B cell (primary cell): ENCODE measurements around the gene HEG1. TPM values are rescaled to one million over a fixed set of nuclear protein-coding genes. Genes with fewer than 3 reads are reported as not detected.

ENCODE experiments used
- ATAC-seq: fragments of 200-7000 bp; cut with Tn5 transposase; one replicate; pipeline ENCODE4 v1.10.0; 2021; ENCODE audit warnings: low read depth, mild to moderate bottlenecking, moderate number of reproducible peaks, moderate library complexity
- CTCF ChIA-PET: fragments of 350-600 bp; sonication (Branson Sonifier 250); formaldehyde crosslinking; loops from one replicate; lab custom pipeline; 2021; ENCODE audit warnings: antibody characterized with exemption, inconsistent platforms; lab: Charles Lee
- POLR2A ChIA-PET: fragments of 350-600 bp; sonication (Branson Sonifier 250); formaldehyde crosslinking; loops from one replicate; lab custom pipeline; 2021; ENCODE audit warnings: antibody characterized with exemption; lab: Charles Lee
- DNase-seq: peaks from one replicate; pipeline ENCODE4 v3.0.0; 2013
- H2AFZ ChIP-seq: 2 replicates; pipeline ENCODE4 v1.6.1; 2012; ENCODE audit warnings: mild to moderate bottlenecking, low read depth, low read length; ENCODE audit not compliant: insufficient read depth, poor library complexity, severe bottlenecking
- H3K27ac ChIP-seq, 2 donors: 1 replicate in 1 of 2; 2 replicates in 1 of 2; pipeline ENCODE4 v1.5.1; 2012 to 2013; ENCODE audit warnings: low read length in 2 of 2, mild to moderate bottlenecking in 2 of 2, moderate library complexity in 1 of 2
- H3K27me3 ChIP-seq, 4 experiments: fragments of 200-600 bp in 1 of 4; sonication (generic) in 1 of 4; replicated peaks in 1 of 4; 1 replicate in 2 of 4; 2 replicates in 2 of 4; pipeline versions ENCODE4 v1.6.1 to v1.7.0; 2013 to 2016; ENCODE audit warnings: low read length in 3 of 4, mild to moderate bottlenecking in 2 of 4, mixed read lengths in 1 of 4, moderate library complexity in 1 of 4; ENCODE audit not compliant: insufficient read depth in 4 of 4, control insufficient read depth in 3 of 4; ENCODE audit errors: control extremely low read depth in 1 of 4
- H3K36me3 ChIP-seq, 2 experiments: replicated peaks in 1 of 2; 1 replicate in 1 of 2; 2 replicates in 1 of 2; pipeline versions ENCODE4 v1.6.1 to v1.7.1; 2013; ENCODE audit warnings: low read length in 1 of 2; ENCODE audit not compliant: insufficient read depth in 2 of 2, control insufficient read depth in 1 of 2; ENCODE audit errors: control extremely low read depth in 1 of 2, extremely low read depth in 1 of 2
- H3K4me1 ChIP-seq, 2 donors: fragments of 200-600 bp in 1 of 2; sonication (generic) in 1 of 2; 1 replicate in 1 of 2; 2 replicates in 1 of 2; pipeline versions ENCODE4 v1.5.1 to v1.6.1; 2013 to 2017; ENCODE audit warnings: low read length in 2 of 2; ENCODE audit not compliant: control insufficient read depth in 2 of 2, insufficient read depth in 2 of 2
- H3K4me2 ChIP-seq: replicated peaks from 2 replicates; pipeline ENCODE3; 2012; ENCODE audit warnings: mild to moderate bottlenecking, low read depth, low read length; ENCODE audit not compliant: poor library complexity, severe bottlenecking
- H3K4me3 ChIP-seq, 5 experiments: fragments of 200-600 bp in 1 of 5; sonication (generic) in 1 of 5; 1 replicate in 3 of 5; 2 replicates in 2 of 5; pipeline versions ENCODE4 v1.5.1 to v1.7.0; 2011 to 2016; ENCODE audit warnings: low read length in 4 of 5, mild to moderate bottlenecking in 4 of 5, low read depth in 2 of 5, control low read depth in 1 of 5, moderate library complexity in 1 of 5; ENCODE audit not compliant: insufficient read depth in 1 of 5; ENCODE audit errors: control extremely low read depth in 1 of 5, extremely low read depth in 1 of 5
- H3K79me2 ChIP-seq: fragments of 200-600 bp; sonication (generic); one replicate; pipeline ENCODE4 v1.6.0; 2016; ENCODE audit warnings: low read length; ENCODE audit not compliant: control insufficient read depth, insufficient read depth
- H3K9ac ChIP-seq: fragments of 200-600 bp; sonication (generic); 2 replicates; pipeline ENCODE4 v1.6.1; 2017; ENCODE audit warnings: mild to moderate bottlenecking, low read length, moderate library complexity
- H3K9me3 ChIP-seq, 3 donors: one replicate each; pipeline versions ENCODE4 v1.6.1 to v1.7.1; 2013; ENCODE audit warnings: low read length in 2 of 3; ENCODE audit not compliant: control insufficient read depth in 2 of 3, insufficient read depth in 1 of 3; ENCODE audit errors: control extremely low read depth in 1 of 3
- H4K20me1 ChIP-seq: 2 replicates; pipeline ENCODE4 v1.6.0; 2012; ENCODE audit warnings: mild to moderate bottlenecking, low read length; ENCODE audit not compliant: insufficient read depth, control insufficient read depth, poor library complexity, severe bottlenecking
- H3K27ac Mint-ChIP-seq: one replicate; pipeline ENCODE4 v1.8.0; 2021; ENCODE audit warnings: mixed read lengths
- H3K27me3 Mint-ChIP-seq: one replicate; pipeline ENCODE4 v1.8.0; 2021; ENCODE audit warnings: mixed read lengths
- H3K4me1 Mint-ChIP-seq: one replicate; pipeline ENCODE4 v1.8.0; 2021; ENCODE audit warnings: mixed read lengths
- H3K4me3 Mint-ChIP-seq: one replicate; pipeline ENCODE4 v1.8.0; 2021; ENCODE audit warnings: mixed read lengths
- H3K9me3 Mint-ChIP-seq: one replicate; pipeline ENCODE4 v1.8.0; 2022; ENCODE audit warnings: mixed read lengths; ENCODE audit not compliant: insufficient read depth
- EZH2 ChIP-seq: IDR thresholded peaks from 2 replicates; pipeline ENCODE4 v1.6.1; 2012; ENCODE audit warnings: borderline replicate concordance, low read depth, mild to moderate bottlenecking, moderate library complexity, low read length; ENCODE audit not compliant: insufficient read depth, poor library complexity, severe bottlenecking
- WGBS: methylation state at CpG from one replicate; pipeline ENCODE4 v1.1.5; 2013; ENCODE audit warnings: missing lambda C conversion rate; ENCODE audit not compliant: insufficient coverage; 5-methylcytosine and 5-hydroxymethylcytosine counted together
- intact Hi-C: fragments of 100-400 bp; cut with micrococcal nuclease; formaldehyde crosslinking; loops from one replicate; pipeline ENCODE4 v1.10.0; 2022
- polyA plus RNA-seq: library from polyadenylated mRNA; depleted of rRNA; stranded (reverse); fragments of >200 nt; gene quantifications from 2 replicates; pipeline ENCODE4 v1.2.3, GENCODE V29; 2012
- total RNA-seq, 2 donors: library from RNA; stranded (reverse); fragments of 120-200 nt in 1 of 2; gene quantifications; 1 replicate in 1 of 2; 2 replicates in 1 of 2; pipeline versions ENCODE4 v1.2.3 to v1.2.4, GENCODE V29; 2013 to 2022
- TF ChIP-seq, protein P1 (sequence below): fragments of 200-600 bp; IDR thresholded peaks from one replicate; pipeline ENCODE4 v1.8.0; 2022; ENCODE audit warnings: antibody characterized with exemption, mild to moderate bottlenecking

The HEG1 gene
- total and polyA plus RNA-seq, 2 donors (not counting 1 experiment from before 2014, with no cell fraction given), result 5.1 to 9.2 TPM

- Histone ChIP-seq H3K27ac (peak overlapping the region; percentile 11 to 39), H3K79me2 (peaks cover 4% of the 10 kb centered on the region), H3K4me3 (peak overlapping the region; percentile 47 to 83 (median 69)), H3K36me3 (no peaks in the 10 kb centered on the region), H2AFZ (peak overlapping the region; percentile 75), H3K9me3 (no peaks in the 10 kb centered on the region), H3K4me1 (peaks cover 31 to 45% of the 10 kb centered on the region in 2 donors), H4K20me1 (no peaks in the 10 kb centered on the region), H3K9ac (peak overlapping the region; percentile 70), H3K27me3 (peaks cover 0 to 6% (median 0%) of the 10 kb centered on the region in 4 experiments), H3K4me2 (peak overlapping the region; percentile 86)
- intact Hi-C loops, result loop anchor here (2.0 to 10.0 kb wide), 3 partner anchors 92 to 539 kb away; partner anchors contain the start of genes OSBPL11 and ZNF148
- no peak for DNase-seq
- no peak for TF ChIP-seq EZH2
- TF ChIP-seq, protein P1, sequence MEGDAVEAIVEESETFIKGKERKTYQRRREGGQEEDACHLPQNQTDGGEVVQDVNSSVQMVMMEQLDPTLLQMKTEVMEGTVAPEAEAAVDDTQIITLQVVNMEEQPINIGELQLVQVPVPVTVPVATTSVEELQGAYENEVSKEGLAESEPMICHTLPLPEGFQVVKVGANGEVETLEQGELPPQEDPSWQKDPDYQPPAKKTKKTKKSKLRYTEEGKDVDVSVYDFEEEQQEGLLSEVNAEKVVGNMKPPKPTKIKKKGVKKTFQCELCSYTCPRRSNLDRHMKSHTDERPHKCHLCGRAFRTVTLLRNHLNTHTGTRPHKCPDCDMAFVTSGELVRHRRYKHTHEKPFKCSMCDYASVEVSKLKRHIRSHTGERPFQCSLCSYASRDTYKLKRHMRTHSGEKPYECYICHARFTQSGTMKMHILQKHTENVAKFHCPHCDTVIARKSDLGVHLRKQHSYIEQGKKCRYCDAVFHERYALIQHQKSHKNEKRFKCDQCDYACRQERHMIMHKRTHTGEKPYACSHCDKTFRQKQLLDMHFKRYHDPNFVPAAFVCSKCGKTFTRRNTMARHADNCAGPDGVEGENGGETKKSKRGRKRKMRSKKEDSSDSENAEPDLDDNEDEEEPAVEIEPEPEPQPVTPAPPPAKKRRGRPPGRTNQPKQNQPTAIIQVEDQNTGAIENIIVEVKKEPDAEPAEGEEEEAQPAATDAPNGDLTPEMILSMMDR, result no peak
- Mint-ChIP-seq H3K27me3 (peaks cover 6% of the 10 kb centered on the region), H3K27ac (peak overlapping the region; percentile 83), H3K4me1 (peaks cover 40% of the 10 kb centered on the region), H3K4me3 (peak overlapping the region; percentile 96), H3K9me3 (no peaks in the 10 kb centered on the region)
- ATAC-seq, result peak; percentile 34
- ChIA-PET POLR2A (no interaction called here), CTCF (no interaction called here)
- WGBS, result under 1% methylated on average over 76 of the region's 78 CpGs
These were observed 375 bp downstream of the HEG1 start for GRCh38 chr3:125055331-125055912.
